ENCODE measurements around the gene FAM53B.

FAM53B gene

GRCh38 chr10:124656113-124656490, 88.1 kb downstream of the FAM53B start:
- Histone ChIP-seq H3K36me3 (ENCODE audit: control insufficient read depth in 1 of 2, insufficient read depth in 2 of 2, low read length in 2 of 2) (peaks cover 0 to 30% of the 10 kb centered on the region in 2 donors), H3K4me1 (ENCODE audit: control insufficient read depth in 1 of 2, insufficient read depth in 2 of 2, low read length in 2 of 2) (peaks cover 33 to 42% of the 10 kb centered on the region in 2 donors), H3K9me3 (ENCODE audit: control insufficient read depth in 1 of 2, low read length in 2 of 2) (no peaks in the 10 kb centered on the region), H3K27me3 (ENCODE audit: control insufficient read depth in 1 of 2, insufficient read depth in 2 of 2, low read length in 2 of 2) (no peaks in the 10 kb centered on the region), H3K9ac (ENCODE audit: low read depth in 1 of 2, low read length in 2 of 2) (no peak overlapping the region), H3K27ac (ENCODE audit: low read depth, low read length) (no peak overlapping the region), H3K4me3 (ENCODE audit: low read depth in 1 of 2, low read length in 2 of 2) (no peak overlapping the region)

- peaks cover 40 to 48% of the 10 kb centered on the region in 2 donors for H3K4me1 ChIP-seq (ENCODE audit: control insufficient read depth in 1 of 2, insufficient read depth in 2 of 2, low read length in 2 of 2)
- no peaks in the 10 kb centered on the region for H3K27me3 ChIP-seq (ENCODE audit: control insufficient read depth in 1 of 2, insufficient read depth in 2 of 2, low read length in 2 of 2)
- H3K27ac ChIP-seq (ENCODE audit: low read depth, low read length), result no peak overlapping the region
- H3K36me3 ChIP-seq (ENCODE audit: control insufficient read depth in 1 of 2, insufficient read depth in 2 of 2, low read length in 2 of 2), result peaks cover 0 to 28% of the 10 kb centered on the region in 2 donors
- no peak overlapping the region for H3K4me3 ChIP-seq (ENCODE audit: low read depth in 1 of 2, low read length in 2 of 2)
- H3K9ac ChIP-seq (ENCODE audit: low read depth in 1 of 2, low read length in 2 of 2), result no peak overlapping the region
- no peaks in the 10 kb centered on the region for H3K9me3 ChIP-seq (ENCODE audit: control insufficient read depth in 1 of 2, low read length in 2 of 2)
Measured at GRCh38 chr10:124655191-124656112, 88.7 kb downstream of the FAM53B start.

DNA sequence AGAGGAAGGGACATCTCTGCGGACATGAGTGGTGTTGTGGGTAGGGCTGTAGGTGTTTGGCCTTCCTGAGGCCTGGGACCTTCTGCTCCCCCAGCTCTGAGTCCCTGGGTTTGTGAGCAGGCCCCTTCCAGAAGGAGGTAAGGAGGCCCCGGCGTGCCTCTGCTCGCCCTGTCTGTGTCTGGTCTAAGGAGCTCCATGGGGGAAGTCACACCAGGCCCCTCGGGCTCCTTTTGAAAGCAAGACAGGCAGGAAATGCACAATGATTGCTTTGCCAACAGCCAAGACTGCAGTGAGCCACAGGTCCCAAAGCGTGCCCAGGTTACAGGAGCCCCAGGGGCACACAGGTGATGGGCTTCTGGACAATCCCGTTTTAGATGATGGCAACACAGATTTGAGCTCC, 89.5 kb downstream of the FAM53B start:
- peaks cover 46 to 55% of the 10 kb centered on the region in 2 donors for H3K4me1 ChIP-seq (ENCODE audit: control insufficient read depth in 1 of 2, insufficient read depth in 2 of 2, low read length in 2 of 2)
- H3K9me3 ChIP-seq (ENCODE audit: control insufficient read depth in 1 of 2, low read length in 2 of 2), result no peaks in the 10 kb centered on the region
- H3K9ac ChIP-seq (ENCODE audit: low read depth in 1 of 2, low read length in 2 of 2), result no peak overlapping the region
- no peak overlapping the region for H3K4me3 ChIP-seq (ENCODE audit: low read depth in 1 of 2, low read length in 2 of 2)
- no peaks in the 10 kb centered on the region for H3K27me3 ChIP-seq (ENCODE audit: control insufficient read depth in 1 of 2, insufficient read depth in 2 of 2, low read length in 2 of 2)
- H3K27ac ChIP-seq (ENCODE audit: low read depth, low read length), result no peak overlapping the region
- peaks cover 0 to 23% of the 10 kb centered on the region in 2 donors for H3K36me3 ChIP-seq (ENCODE audit: control insufficient read depth in 1 of 2, insufficient read depth in 2 of 2, low read length in 2 of 2)

DNA sequence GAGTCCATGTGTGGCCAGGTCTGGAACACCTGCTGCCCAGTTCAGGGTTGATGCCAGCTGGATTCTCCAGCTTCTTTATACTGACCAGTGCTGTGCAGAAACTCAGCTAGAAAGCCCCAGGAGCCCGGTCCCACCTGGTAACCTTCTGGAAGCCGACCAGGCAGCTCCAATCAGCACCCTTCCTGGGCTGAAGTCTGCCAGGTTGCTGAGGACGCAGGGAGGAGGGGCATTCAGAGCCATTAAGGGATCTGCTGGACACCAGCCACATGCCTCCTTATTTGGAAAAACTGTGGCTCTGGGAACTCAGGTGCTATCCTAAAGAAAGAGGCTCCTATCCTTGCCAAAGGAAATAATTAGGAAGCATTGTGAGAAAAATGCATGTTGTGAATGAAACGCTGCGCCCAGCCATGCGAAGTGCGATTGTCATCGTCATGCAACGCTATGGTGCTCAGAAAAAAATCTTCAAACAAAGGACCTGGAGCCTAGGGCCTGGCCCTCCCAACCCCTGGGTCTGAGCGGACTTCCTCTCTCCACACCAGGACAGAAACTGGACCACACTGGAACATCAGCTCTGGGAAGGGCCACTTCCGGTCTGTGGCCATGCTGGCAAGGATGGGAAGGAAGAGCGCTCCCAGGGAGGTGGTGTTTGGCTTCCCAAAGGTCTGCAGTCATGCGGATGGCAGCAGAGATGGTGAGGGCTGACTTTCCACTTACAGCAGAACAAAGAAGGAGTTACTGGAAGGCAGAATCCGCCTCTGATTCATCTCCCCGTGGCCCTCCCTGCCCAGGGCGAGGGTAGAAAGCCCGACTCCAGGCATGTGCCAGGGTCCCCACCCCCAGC, 90.1 kb downstream of the FAM53B start:
- Histone ChIP-seq H3K27me3 (ENCODE audit: control insufficient read depth in 1 of 2, insufficient read depth in 2 of 2, low read length in 2 of 2) (no peaks in the 10 kb centered on the region), H3K4me1 (ENCODE audit: control insufficient read depth in 1 of 2, insufficient read depth in 2 of 2, low read length in 2 of 2) (peaks cover 53 to 60% of the 10 kb centered on the region in 2 donors), H3K9me3 (ENCODE audit: control insufficient read depth in 1 of 2, low read length in 2 of 2) (no peaks in the 10 kb centered on the region), H3K27ac (ENCODE audit: low read depth, low read length) (no peak overlapping the region), H3K36me3 (ENCODE audit: control insufficient read depth in 1 of 2, insufficient read depth in 2 of 2, low read length in 2 of 2) (peaks cover 0 to 23% of the 10 kb centered on the region in 2 donors), H3K4me3 (ENCODE audit: low read depth in 1 of 2, low read length in 2 of 2) (no peak overlapping the region), H3K9ac (ENCODE audit: low read depth in 1 of 2, low read length in 2 of 2) (no peak overlapping the region)

GRCh38 chr10:124653311-124653710, 90.9 kb downstream of the FAM53B start:
- H3K9me3 ChIP-seq (ENCODE audit: control insufficient read depth in 1 of 2, low read length in 2 of 2), result no peaks in the 10 kb centered on the region
- H3K4me1 ChIP-seq (ENCODE audit: control insufficient read depth in 1 of 2, insufficient read depth in 2 of 2, low read length in 2 of 2), result peaks cover 60 to 61% of the 10 kb centered on the region in 2 donors
- H3K36me3 ChIP-seq (ENCODE audit: control insufficient read depth in 1 of 2, insufficient read depth in 2 of 2, low read length in 2 of 2), result peaks cover 0 to 23% of the 10 kb centered on the region in 2 donors
- H3K27ac ChIP-seq (ENCODE audit: low read depth, low read length), result no peak overlapping the region
- H3K27me3 ChIP-seq (ENCODE audit: control insufficient read depth in 1 of 2, insufficient read depth in 2 of 2, low read length in 2 of 2), result no peaks in the 10 kb centered on the region
- no peak overlapping the region for H3K9ac ChIP-seq (ENCODE audit: low read depth in 1 of 2, low read length in 2 of 2)
- no peak overlapping the region for H3K4me3 ChIP-seq (ENCODE audit: low read depth in 1 of 2, low read length in 2 of 2)

GRCh38 chr10:124652701-124653100, 91.5 kb downstream of the FAM53B start:
- peaks cover 0 to 23% of the 10 kb centered on the region in 2 donors for H3K36me3 ChIP-seq (ENCODE audit: control insufficient read depth in 1 of 2, insufficient read depth in 2 of 2, low read length in 2 of 2)
- H3K4me1 ChIP-seq (ENCODE audit: control insufficient read depth in 1 of 2, insufficient read depth in 2 of 2, low read length in 2 of 2), result peaks cover 66 to 67% of the 10 kb centered on the region in 2 donors
- no peaks in the 10 kb centered on the region for H3K9me3 ChIP-seq (ENCODE audit: control insufficient read depth in 1 of 2, low read length in 2 of 2)
- no peak overlapping the region for H3K4me3 ChIP-seq (ENCODE audit: low read depth in 1 of 2, low read length in 2 of 2)
- H3K9ac ChIP-seq (ENCODE audit: low read depth in 1 of 2, low read length in 2 of 2), result no peak overlapping the region
- H3K27ac ChIP-seq (ENCODE audit: low read depth, low read length), result no peak overlapping the region
- no peaks in the 10 kb centered on the region for H3K27me3 ChIP-seq (ENCODE audit: control insufficient read depth in 1 of 2, insufficient read depth in 2 of 2, low read length in 2 of 2)

GRCh38 chr10:124652200-124652599, 92.0 kb downstream of the FAM53B start:
- H3K4me1 ChIP-seq (ENCODE audit: control insufficient read depth in 1 of 2, insufficient read depth in 2 of 2, low read length in 2 of 2), result peaks cover 71 to 72% of the 10 kb centered on the region in 2 donors
- peaks cover 0 to 23% of the 10 kb centered on the region in 2 donors for H3K36me3 ChIP-seq (ENCODE audit: control insufficient read depth in 1 of 2, insufficient read depth in 2 of 2, low read length in 2 of 2)
- H3K9me3 ChIP-seq (ENCODE audit: control insufficient read depth in 1 of 2, low read length in 2 of 2), result no peaks in the 10 kb centered on the region
- no peaks in the 10 kb centered on the region for H3K27me3 ChIP-seq (ENCODE audit: control insufficient read depth in 1 of 2, insufficient read depth in 2 of 2, low read length in 2 of 2)
- no peak overlapping the region for H3K9ac ChIP-seq (ENCODE audit: low read depth in 1 of 2, low read length in 2 of 2)
- H3K4me3 ChIP-seq (ENCODE audit: low read depth in 1 of 2, low read length in 2 of 2), result no peak overlapping the region
- H3K27ac ChIP-seq (ENCODE audit: low read depth, low read length), result no peak overlapping the region

DNA sequence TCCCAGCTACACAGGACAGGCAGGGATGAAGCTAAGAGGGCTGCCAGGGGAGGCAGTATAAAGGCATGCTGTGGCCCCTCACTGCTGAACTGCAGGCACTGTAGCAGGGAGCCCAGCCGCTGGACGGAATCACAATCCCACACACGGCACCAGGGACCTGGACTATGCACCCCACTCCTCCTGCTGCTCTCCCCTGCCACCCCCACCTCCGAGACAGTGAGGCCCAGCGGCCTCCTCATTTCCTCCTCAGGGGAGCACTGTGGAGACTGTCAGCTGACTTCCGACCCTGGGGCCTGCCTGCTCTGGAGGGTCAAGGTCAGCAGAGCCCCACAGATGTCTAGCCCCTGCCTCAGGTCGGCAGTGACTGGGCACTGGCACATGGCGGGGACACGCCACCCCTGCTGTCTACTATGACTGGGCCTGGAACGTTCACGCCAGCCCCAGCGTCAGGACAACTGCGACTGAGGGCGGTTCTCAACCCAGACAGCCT, 92.7 kb downstream of the FAM53B start:
- H3K36me3 ChIP-seq (ENCODE audit: control insufficient read depth in 1 of 2, insufficient read depth in 2 of 2, low read length in 2 of 2), result peaks cover 0 to 22% of the 10 kb centered on the region in 2 donors
- no peaks in the 10 kb centered on the region for H3K9me3 ChIP-seq (ENCODE audit: control insufficient read depth in 1 of 2, low read length in 2 of 2)
- no peak overlapping the region for H3K9ac ChIP-seq (ENCODE audit: low read depth in 1 of 2, low read length in 2 of 2)
- H3K27ac ChIP-seq (ENCODE audit: low read depth, low read length), result no peak overlapping the region
- H3K4me1 ChIP-seq (ENCODE audit: control insufficient read depth in 1 of 2, insufficient read depth in 2 of 2, low read length in 2 of 2), result peaks cover 78% of the 10 kb centered on the region in 2 donors
- no peak overlapping the region for H3K4me3 ChIP-seq (ENCODE audit: low read depth in 1 of 2, low read length in 2 of 2)
- no peaks in the 10 kb centered on the region for H3K27me3 ChIP-seq (ENCODE audit: control insufficient read depth in 1 of 2, insufficient read depth in 2 of 2, low read length in 2 of 2)

DNA sequence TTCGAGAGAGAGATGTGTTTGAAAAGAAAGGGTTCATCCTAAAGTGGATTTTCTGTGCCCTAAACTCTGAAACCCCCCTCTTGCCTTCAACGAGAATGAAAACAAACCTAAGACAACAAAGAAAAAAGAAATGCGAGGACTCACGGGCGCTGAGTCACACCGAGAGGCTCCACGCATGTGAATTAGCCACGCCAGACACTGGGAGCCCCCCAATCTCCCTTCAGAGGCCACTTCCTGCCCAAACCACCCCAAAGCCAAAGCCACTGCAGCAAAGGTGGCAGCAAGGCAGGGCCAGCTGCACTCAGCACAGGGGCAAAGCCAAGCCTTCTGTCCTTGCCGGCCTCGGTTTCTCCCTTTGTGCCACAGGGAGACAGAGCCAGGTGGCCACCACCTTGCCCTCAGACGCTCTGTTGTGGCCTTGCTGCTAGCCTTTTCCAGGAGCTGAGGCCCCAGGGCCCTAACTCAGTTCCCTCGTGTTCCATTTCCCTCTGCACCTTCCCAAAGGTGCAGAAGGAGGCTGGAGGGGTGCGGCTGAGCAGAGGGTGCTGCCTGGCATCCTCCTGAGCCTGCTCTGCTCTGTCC, 93.3 kb downstream of the FAM53B start:
- H3K9ac ChIP-seq (ENCODE audit: low read depth in 1 of 2, low read length in 2 of 2), result no peak overlapping the region
- H3K27ac ChIP-seq (ENCODE audit: low read depth, low read length), result no peak overlapping the region
- H3K36me3 ChIP-seq (ENCODE audit: control insufficient read depth in 1 of 2, insufficient read depth in 2 of 2, low read length in 2 of 2), result peaks cover 0 to 17% of the 10 kb centered on the region in 2 donors
- no peaks in the 10 kb centered on the region for H3K9me3 ChIP-seq (ENCODE audit: control insufficient read depth in 1 of 2, low read length in 2 of 2)
- peaks cover 80 to 84% of the 10 kb centered on the region in 2 donors for H3K4me1 ChIP-seq (ENCODE audit: control insufficient read depth in 1 of 2, insufficient read depth in 2 of 2, low read length in 2 of 2)
- no peak overlapping the region for H3K4me3 ChIP-seq (ENCODE audit: low read depth in 1 of 2, low read length in 2 of 2)
- H3K27me3 ChIP-seq (ENCODE audit: control insufficient read depth in 1 of 2, insufficient read depth in 2 of 2, low read length in 2 of 2), result no peaks in the 10 kb centered on the region
